NCI-H2196 (cell line): Measurements from ENCODE around the gene ABCD1.

Experiments used
- DNase-seq: peaks from one replicate; lab custom pipeline; 2025; ENCODE audit not compliant: unreplicated experiment; lab: John Stamatoyannopoulos, UW

Gene ABCD1

DNA sequence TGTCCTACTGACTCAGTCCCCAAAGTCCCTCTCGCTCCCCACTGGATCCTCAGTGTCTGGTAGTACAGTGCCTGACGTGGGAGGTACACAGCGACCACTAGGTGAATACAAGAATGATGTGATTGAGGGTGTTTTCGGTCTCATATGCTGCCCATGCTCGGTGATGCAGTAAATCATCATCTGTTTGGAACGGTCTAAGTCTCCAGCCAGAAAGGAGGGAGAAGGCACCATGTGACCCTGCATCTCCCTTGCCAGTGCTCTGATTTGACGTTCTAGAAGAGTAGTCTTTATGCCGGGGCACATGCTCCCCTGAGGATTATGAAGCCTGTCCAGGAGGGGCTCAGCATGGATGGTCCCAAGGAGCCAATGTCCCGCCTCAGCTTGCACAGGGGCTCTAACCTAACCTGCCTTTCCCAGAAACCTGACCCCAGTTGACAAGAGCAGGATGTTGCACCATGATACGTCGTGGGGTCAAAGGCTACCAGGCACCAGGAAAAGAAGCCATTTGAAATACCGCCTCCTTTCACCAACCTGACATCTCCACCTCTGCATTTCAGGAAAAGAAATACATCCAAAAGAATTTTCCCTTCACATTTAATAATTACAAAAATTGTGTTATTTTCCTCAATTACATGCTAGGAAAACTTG is 25.6 kb downstream of the ABCD1 start:
- no peak for DNase-seq

DNA sequence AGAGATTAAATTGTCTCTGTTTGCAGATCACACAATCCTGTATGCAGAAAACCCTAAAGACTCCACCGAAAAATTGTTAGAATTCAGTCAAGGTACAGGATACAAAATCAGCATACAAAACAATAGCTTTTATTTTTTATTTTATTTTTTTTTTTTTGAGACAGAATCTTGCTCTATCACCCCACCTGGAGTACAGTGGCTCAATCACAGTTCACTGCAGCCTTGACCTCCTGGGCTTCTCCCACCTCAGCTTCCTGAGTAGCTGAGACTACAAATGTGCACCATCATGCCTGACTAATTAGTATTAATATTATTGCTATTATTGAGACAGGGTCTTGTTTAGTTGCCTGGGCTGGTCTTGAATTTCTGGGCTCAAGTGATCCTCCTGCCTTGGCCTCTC is 30.5 kb downstream of the ABCD1 start:
- DNase-seq: no peak

GRCh38 chrX:153761863-153762262 is 37.2 kb downstream of the ABCD1 start:
- DNase-seq: no peak

- DNase-seq: no peak
Observed at GRCh38 chrX:153762626-153763173, 38.0 kb downstream of the ABCD1 start.

GRCh38 chrX:153763298-153763932 is 38.8 kb downstream of the ABCD1 start:
- DNase-seq: no peak

GRCh38 chrX:153763989-153764755 is 39.5 kb downstream of the ABCD1 start, which contains the start of gene PLXNB3:
PLXNB3 (plus strand) TSS chrX:153764249; CDS start chrX:153765536, 1,287 bp downstream.
- peak; percentile 86 for DNase-seq

DNA sequence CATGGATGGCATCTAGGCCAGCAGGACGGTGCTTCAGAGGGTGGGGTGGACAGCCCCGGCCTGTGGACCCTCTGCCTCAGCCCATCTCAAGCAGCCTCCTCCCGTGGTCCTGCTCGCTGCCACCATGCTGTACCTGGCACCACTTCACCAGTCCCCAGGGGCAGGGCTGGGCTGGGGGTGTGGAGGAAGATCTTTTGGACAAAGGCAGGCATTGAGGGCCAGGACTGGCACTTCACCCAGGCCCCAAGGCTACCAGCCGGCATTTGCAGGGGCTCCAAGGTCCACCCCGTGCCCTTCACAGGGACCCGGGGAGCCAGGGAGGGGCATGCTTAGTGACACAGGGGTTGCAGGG is 40.1 kb downstream of the ABCD1 start:
- no peak for DNase-seq

- DNase-seq: peak; percentile 11
Observed at GRCh38 chrX:153765138-153766079, 40.8 kb downstream of the ABCD1 start.

DNA sequence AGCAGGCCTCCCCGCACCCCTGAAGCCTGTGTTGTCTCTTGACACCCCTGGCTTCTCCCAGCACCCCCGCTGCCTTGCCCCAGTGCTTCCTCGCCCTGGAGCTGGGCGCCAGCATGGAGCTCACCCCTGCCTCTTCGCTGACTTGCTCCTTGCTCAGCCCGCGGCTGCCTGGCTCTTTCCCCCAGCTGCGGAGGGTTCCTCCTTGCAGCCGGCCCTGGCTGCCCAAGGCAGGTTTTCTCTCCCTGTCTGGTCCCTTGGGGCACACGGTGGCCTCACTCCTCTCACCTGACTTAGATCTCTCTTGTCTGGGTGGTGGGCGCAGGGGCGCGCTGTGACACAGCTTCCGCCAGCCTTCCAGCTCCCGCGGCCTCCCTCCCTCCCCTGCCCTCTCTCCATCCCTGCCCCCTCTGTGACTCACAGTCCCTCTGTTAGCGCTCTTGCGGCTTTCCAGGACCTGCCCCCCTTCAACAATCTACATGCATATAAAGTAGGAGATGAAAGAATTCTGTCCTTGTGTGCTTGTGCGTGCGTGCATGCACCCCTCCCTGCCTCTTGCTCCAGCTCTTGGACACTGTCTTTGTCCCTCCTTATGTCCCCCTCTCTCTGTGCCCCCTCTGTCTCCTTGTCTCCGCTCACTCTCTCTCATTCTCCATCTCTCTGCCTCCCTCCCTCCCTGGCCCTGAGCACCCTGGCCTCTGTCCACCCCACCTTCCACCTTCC is 41.6 kb downstream of the ABCD1 start:
- DNase-seq: no peak

DNA sequence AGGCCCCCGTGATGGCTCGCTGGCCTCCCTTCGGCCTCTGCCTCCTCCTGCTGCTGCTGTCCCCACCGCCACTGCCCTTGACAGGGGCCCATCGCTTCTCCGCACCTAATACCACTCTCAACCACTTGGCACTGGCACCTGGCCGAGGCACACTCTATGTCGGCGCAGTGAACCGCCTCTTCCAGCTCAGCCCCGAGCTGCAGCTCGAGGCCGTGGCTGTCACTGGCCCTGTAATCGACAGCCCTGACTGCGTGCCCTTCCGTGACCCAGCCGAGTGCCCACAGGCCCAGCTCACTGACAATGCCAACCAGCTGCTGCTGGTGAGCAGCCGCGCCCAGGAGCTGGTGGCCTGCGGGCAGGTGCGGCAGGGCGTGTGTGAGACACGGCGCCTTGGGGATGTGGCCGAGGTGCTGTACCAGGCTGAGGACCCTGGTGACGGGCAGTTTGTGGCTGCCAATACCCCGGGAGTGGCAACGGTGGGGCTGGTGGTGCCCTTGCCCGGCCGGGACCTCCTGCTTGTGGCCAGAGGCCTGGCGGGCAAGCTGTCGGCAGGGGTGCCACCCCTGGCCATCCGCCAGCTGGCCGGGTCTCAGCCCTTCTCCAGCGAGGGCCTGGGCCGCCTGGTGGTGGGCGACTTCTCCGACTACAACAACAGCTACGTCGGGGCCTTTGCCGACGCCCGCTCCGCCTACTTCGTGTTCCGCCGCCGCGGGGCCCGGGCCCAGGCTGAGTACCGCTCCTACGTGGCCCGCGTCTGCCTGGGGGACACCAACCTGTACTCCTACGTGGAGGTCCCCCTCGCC is 42.4 kb downstream of the ABCD1 start:
- no peak for DNase-seq

DNA sequence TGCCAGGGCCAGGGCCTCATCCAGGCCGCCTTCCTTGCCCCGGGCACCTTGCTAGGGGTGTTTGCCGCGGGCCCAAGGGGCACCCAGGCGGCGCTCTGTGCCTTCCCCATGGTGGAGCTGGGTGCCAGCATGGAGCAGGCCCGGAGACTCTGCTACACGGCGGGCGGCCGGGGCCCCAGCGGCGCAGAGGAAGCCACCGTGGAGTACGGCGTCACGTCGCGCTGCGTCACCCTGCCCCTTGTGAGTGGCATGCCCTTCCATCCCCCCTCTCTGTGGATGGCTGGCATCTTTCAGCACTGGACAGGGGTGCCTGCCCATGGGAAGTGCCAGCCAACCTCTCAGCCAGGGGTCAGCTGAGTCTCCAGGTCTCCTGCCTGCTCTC is 43.0 kb downstream of the ABCD1 start:
- DNase-seq: no peak

GRCh38 chrX:153768311-153769157 is 43.9 kb downstream of the ABCD1 start:
- no peak for DNase-seq

DNA sequence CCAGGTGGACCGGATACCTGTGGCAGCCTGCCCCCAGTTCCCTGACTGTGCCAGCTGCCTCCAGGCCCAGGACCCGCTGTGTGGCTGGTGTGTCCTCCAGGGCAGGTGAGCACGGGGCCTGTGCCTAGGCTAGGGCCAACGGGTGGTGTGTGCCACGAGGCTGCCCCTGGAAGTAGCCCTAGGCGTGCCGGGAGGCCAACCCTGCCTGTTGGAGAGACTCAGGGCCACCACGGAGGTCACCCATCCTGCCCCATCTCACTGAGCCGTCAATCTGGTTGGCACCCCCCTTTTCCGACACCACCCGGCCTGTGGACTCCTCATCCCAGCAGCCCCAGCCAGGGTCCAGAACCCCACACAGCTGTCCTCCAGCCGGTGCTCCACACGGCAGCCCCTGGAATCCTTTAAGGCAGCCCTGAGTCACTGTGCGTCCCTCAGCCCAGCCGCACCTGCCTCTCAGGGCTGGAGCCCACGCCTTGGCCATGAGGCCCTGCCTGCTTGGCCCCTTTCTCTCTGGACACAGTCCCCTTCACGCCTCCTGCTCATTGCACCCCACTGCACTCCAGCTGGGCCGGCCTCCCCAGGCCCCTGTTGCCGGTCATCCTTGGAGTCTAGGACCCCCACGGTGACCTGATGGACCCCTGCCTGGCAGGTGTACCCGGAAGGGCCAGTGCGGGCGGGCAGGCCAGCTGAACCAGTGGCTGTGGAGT is 44.7 kb downstream of the ABCD1 start:
- no peak for DNase-seq

DNA sequence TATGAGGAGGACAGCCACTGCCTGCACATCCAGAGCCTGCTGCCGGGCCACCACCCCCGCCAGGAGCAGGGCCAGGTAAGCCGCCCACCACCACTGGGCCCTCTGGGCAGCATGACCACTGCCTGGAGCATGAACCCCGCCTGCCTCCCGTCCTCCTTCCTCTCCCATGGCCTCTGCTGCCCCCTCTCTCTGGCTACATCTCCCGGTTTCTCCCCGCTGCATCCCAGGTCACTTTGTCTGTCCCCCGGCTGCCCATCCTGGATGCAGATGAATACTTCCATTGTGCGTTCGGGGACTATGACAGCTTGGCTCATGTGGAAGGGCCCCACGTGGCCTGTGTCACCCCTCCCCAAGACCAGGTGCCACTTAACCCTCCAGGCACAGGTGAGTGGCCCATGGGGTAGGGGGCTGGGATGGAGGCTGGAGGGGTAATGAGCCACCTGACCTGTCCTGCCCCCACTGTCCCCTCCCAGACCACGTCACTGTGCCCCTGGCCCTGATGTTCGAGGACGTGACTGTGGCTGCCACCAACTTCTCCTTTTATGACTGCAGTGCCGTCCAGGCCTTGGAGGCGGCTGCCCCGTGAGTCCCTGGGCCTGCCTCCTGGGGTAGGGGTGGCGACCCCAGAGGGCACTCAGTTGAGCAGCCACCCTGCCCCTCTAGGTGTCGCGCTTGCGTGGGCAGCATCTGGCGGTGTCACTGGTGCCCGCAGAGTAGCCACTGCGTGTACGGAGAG is 45.4 kb downstream of the ABCD1 start:
- no peak for DNase-seq

DNA sequence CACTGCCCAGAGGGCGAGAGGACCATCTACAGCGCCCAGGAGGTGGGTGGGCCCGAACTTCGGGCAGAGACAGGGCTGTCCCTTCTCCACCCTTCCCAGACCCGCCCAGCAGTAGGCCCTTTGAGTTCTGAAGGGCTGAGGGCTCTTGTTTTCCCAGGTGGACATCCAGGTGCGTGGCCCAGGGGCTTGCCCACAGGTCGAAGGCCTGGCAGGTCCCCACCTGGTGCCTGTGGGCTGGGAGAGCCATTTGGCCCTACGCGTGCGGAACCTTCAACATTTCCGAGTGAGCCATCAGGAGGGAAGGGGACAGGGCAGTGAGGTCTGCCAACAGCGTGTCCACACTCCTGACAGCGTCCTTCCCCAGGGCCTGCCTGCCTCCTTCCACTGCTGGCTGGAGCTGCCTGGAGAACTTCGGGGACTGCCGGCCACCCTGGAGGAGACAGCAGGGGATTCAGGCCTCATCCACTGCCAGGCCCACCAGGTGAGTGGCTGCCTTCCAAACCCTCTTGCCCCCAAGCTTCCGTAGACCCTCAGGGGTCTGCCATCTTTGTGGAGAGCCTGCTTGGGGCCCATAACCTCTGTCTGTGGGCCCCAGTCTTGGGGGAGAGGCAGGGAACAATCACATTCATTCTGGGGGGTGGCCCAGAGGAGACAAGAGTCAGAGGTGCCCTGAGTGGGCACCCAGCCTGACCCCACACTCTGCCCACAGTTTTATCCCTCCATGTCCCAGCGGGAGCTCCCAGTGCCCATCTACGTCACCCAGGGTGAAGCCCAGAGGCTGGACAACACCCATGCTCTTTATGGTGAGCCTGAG is 46.2 kb downstream of the ABCD1 start:
- DNase-seq: no peak
